GM12892 (cell line): ENCODE data around the gene SHISA9.

Experiments used
- DNase-seq: peaks from one replicate; pipeline ENCODE4 v3.0.0; 2011; ENCODE audit not compliant: insufficient read length
- FAIRE-seq: peaks from 2 replicates; lab custom pipeline; 2011; peaks lifted over from hg19 to GRCh38; lab: Jason Lieb, UNC
- POLR2A ChIP-seq: IDR thresholded peaks from 2 replicates; pipeline ENCODE4 v1.6.1; 2011; ENCODE audit warnings: low read depth, low read length, control low read depth
- POLR2AphosphoS5 ChIP-seq: IDR thresholded peaks from 2 replicates; pipeline ENCODE4 v1.6.1; 2011; ENCODE audit warnings: low read depth, low read length, control low read depth
- TAF1 ChIP-seq: IDR thresholded peaks from 2 replicates; pipeline ENCODE4 v1.6.1; 2011; ENCODE audit warnings: low read depth, mild to moderate bottlenecking, control low read depth, low read length, borderline replicate concordance

The SHISA9 gene

DNA sequence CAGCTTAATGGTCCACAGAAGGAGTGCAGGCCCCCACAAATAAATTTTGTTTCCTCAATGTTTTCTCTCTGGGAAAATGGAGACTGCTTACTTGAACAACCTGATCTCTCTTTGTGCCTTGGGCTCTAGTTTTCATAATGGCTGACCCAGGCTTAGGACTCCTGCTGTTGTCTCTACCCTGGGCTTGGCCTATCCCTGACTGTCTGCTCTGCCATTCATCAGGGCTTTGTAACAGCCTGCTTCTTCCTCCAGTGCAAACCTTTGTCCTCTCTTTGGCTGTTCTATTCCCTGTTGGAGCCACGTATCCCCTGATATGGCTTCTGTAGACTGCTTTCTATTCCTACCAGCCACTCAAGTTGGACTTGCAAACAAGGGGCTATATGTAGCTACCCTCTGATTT lies 139.8 kb downstream of the SHISA9 start:
- no peak for FAIRE-seq
- TF ChIP-seq TAF1 (no peak), POLR2A (no peak), POLR2AphosphoS5 (no peak)
- no peak for DNase-seq

DNA sequence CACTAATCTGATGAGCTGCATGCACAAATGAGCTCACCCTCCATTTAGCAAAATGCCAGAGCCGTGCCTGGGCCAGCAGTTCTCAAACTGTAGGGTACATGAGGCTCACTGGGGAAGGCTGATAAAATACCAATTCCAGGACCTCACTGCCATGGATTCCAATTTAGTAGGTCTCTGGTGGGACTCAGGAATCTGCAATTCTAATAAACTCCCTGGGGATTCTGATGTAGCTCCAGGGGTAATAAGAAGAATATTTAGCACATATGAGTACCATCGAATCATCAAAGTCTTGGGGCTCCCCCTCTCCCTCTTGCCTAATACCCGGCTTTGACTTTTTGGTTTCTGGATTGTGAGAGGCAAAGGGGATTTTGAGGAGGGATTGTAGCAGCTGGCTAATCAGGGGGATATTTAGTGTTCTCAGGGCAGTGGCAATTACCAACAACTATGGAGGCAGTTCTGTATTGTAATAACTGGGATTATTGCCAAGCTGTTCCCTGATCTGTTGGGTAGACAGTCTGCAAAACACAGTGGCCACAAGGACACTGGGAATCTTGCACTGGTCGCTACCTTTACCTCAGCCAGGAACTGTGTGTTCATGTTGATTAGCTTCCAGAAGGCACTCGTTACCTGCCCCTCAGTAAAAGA lies 140.4 kb downstream of the SHISA9 start:
- TF ChIP-seq POLR2AphosphoS5, result no peak
- FAIRE-seq (no peak), DNase-seq (no peak)

DNA sequence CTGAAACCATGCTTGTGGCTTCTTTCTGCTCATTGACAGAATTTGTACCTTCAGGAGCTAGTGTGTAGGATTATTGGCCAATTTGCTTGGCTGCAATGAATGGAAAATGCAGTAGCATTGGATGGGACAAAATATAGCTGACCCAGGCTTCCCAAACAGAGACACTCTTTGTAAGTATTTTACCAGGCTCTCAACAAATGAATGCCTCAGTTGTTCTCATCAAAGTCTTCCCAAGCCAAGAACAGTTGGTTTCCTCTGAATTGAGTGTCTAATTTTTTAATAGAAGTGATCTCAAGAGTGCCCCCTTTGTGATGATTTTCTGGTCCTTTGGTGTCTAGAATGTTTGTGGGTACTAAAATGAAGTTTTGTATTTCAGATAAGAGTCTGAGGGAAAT lies 140.9 kb downstream of the SHISA9 start:
- no peak for FAIRE-seq
- DNase-seq, result no peak
- TF ChIP-seq TAF1 (no peak), POLR2A (no peak), POLR2AphosphoS5 (no peak)

DNA sequence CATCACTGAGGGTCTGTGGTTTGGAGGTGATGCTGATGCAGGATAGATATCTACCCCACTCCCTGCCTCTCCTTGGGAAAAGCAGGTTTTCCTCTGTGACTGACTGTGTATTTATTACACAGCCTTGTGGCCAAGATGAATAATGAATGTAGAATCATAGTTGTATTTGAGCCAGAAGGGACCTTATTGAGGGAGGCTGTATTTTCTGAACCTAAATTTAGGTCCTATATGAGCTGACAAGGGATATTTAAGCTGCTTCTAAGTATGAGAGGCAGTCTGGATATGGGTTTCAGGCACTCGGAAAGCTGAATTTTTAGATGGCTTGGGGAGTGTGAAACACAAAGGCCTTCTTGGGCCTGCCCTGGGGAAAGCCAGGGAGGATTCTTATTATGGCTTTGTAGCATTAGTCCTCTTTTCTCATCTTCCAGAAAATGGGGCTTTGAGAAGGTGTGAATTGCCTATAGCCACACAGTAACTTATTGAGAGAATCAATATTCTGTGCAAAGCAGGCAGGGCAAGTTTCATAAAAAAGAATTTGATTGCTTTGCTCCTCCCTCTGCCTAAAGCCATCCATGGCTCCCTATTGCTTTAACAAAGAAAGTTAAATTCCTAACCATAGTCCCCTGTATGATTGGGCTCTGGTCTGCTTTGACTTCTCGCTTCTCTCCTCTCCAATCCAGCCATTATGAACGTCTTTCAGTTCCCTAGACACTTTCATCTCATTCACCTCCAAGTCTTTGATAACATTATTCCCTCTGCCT lies 144.8 kb downstream of the SHISA9 start:
- TF ChIP-seq POLR2AphosphoS5 (no peak), TAF1 (no peak), POLR2A (no peak)
- no peak for FAIRE-seq

DNA sequence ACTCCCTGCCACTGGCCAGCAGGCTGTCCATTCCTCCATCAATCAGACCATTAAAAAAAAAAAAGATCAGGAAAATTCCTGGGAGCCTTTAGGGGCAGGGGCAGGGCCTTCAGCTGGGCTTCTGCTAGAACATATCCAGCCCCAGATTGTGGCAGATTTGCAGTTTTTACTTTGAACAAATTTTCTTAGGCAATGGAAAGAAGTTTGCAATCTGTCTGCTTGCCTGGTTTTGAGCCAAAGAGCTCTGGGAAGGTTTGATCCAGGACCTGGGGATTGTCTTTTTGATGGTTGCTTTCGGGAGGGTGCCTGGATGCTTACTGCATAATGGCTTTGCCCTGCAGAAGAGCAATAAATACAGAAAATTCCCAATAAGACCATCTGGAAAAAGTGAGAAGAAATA lies 145.9 kb downstream of the SHISA9 start:
- FAIRE-seq (no peak), DNase-seq (no peak)
- no peak for TF ChIP-seq TAF1
- TF ChIP-seq POLR2A, result no peak
- no peak for TF ChIP-seq POLR2AphosphoS5

More for the DNA sequence above, 144.8 kb downstream of the SHISA9 start:
- DNase-seq, result no peak

DNA sequence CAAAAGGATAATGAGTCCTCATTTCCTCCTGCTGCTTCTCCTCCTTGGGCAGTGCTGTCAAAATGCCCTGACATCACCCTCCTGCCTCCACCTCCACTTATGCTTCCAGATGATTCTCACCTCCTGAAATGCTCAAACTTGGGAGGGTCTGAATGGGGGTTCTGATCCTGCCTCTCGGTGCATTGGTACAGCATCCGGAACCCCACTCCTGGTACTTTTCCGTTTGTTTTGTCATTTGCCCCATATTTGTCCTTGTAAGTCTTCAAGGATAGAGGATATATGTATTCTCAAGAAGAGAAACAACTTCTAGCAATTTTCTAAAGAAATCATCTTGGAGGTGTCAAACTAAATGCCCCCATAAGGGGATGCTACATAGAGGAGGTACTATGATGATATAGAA lies 148.3 kb downstream of the SHISA9 start:
- DNase-seq, result no peak
- no peak for FAIRE-seq
- TF ChIP-seq POLR2A, result no peak
- no peak for TF ChIP-seq TAF1
- no peak for TF ChIP-seq POLR2AphosphoS5

DNA sequence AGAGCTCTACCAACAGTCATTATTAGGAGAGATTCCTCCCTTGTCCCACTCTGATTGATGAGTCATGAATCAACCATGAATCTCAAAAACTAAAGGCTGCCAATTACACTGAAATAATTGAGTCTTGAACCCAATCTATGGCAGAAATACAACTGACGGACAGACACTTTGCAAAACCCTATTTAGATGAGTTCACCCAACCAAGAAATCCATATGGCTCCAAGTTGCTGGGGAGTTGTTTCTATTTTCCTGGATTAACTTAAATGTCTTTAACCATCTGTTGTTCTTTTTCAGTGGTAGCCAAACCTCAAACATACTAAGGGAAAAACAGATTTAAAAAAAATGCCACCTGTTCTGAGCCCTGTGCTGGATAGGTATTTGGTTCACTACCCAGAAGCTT lies 151.0 kb downstream of the SHISA9 start:
- no peak for FAIRE-seq
- TF ChIP-seq TAF1 (no peak), POLR2A (no peak), POLR2AphosphoS5 (no peak)
- no peak for DNase-seq

DNA sequence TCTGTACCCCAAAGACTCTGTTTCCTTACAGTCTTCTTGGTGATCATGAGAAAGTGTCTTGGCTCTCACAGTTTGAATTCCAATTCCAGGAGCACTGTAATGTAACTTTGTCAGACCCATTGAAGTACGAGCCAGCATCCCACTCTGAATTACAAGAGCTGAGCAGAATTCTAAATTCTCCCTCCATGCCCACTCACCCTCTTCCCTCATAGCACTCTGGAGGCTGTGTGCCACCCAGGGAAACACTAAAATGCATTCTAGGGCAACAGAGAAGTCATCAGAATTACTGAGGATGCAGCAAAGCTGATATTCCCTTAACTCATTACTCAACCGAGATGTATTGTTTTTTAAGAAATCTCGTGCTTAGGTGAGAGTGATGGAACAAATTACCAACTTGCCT lies 154.1 kb downstream of the SHISA9 start:
- FAIRE-seq (no peak), DNase-seq (no peak)
- TF ChIP-seq TAF1 (no peak), POLR2AphosphoS5 (no peak), POLR2A (no peak)

DNA sequence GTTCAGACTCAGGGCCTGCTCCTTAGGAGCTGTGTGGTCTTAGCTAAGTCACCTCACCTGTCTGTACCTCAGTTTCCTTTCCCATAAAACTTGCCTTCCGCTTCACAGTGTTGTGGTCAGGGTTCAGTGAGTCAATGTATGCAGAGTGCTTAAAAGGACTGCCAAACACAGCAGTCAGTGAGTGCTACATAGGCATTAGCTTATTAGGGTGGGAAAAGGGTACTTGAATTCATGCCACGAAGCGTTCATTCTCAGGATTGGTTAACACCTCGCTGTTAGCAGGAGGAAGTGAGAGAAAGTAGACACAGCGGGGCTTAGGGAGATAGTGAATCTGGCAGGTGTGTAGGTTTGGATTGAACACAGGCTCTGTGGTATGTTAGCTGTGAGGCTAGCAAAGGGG lies 155.2 kb downstream of the SHISA9 start:
- no peak for DNase-seq
- TF ChIP-seq POLR2AphosphoS5, result no peak
- TF ChIP-seq POLR2A, result no peak
- no peak for TF ChIP-seq TAF1
- no peak for FAIRE-seq

DNA sequence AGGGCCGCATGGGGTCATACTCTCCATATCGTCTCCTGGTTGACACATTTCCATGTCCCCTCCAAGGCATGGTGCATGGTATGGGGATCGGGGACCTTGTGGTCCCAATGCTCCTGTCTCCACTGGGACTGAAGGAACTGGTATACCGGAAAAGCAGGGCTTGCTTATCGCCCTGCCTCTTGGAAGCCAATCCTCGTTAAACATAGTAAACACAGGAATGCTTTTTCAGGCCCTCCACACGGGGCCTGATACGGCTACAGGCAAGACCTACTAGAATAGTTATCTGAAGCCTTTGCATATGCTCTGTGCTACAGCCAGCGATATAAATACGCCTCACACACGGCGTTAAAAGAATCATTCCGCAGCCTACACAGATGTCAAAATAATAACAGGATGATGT lies 159.5 kb downstream of the SHISA9 start:
- FAIRE-seq (no peak), DNase-seq (no peak)
- TF ChIP-seq POLR2A (no peak), TAF1 (no peak), POLR2AphosphoS5 (no peak)

DNA sequence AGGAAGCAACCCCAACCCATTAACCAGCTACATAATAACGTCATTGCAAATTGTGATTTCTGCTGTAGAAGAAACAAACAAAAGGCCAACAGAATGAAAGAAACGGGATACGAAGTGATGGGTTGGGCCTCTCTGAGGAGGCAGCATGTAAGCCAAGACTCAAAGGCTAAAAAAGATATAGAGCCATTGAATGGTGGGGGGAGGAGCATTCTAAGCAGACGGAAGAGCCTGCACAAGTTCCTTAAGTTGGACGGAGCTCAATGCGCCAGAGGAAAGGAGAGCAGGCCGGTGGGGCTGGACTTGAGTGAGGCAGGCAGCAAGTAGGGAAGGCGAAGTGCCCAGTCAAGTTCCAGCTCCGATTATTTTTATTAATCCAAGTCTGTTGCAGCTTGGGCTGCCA lies 160.3 kb downstream of the SHISA9 start:
- no peak for TF ChIP-seq POLR2AphosphoS5
- TF ChIP-seq TAF1, result no peak
- FAIRE-seq (no peak), DNase-seq (no peak)

DNA sequence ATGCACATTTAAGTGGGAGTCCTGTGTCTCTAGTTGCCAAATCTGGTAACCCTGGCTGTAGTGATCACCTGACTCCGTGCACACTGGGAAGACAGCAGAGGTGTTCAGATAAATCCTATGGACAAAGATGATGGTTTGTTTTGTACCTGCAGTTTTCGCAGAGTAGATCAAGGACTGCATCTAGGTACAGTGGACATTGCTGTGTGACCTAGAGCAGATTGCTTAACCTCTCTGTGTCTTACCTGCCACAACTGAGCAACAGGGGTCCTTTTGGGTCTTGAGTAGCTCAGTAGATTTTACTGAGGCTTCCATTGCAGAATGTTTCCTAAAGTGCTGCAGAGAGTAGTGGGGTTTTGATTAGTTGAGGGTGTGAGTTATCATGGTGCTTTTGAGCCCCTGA lies 160.8 kb downstream of the SHISA9 start:
- FAIRE-seq (no peak), DNase-seq (no peak)
- no peak for TF ChIP-seq TAF1
- no peak for TF ChIP-seq POLR2AphosphoS5
- no peak for TF ChIP-seq POLR2A
